Stimulated activated CD4-positive, alpha-beta T cell treated with anti-CD3 and anti-CD28 coated beads, Interleukin-2, amount 100 ng/mL, for 48 hours (primary cell): Measurements from ENCODE around the gene YPEL4.
A peak's percentile ranks its signal among the peaks of the same experiment; 100 is the strongest.

Source experiments
- DNase-seq, 2 donors: peaks; one replicate each; pipeline ENCODE4 v3.0.0-alpha.2; 2020

The YPEL4 gene

DNA sequence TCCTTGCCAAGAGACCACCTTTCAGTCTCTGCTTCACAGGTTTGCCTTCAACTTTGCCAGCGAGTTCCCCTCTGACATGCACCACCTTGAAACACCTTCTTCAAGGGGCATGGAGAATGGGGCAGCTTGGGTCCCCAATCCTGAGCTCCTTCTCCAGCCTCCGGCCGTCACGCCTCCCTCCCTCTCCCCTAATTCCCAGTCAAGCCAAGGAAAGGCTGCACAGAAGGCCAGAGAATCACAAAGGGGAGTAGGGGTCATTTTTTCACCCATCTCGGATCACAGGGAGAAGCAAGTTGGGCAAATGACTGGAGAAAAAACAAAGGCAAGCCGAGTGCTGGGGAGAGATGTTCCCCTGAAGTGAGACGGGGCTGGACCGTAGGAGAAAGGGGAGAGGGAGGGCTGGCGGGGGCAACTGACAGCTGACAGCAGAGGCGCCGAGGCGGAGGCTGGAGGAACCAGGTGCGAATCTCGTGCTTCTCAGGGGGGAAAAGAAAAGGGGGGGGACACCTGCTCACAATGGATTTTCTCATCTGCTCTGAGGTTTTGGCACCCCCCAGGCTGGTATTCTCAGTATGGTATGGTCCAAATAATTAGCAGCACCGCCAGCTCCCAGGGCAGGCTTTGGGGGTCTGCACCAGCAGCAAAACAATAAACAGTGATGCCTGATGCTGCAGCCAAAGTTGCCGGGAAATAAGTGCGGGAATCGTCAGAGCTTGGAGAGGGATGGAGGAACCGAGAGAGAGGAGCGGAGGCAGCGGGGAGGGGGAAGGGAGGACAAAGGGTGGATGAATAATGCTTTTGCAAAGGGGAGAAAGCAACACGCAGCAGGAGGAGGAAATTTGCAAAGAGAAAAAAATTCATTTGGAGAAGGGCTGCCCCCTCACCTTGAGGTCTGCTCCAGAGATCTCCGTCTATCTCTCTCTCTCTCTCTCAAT lies 644 bp downstream of the YPEL4 start:
- DNase-seq = no peak

DNA sequence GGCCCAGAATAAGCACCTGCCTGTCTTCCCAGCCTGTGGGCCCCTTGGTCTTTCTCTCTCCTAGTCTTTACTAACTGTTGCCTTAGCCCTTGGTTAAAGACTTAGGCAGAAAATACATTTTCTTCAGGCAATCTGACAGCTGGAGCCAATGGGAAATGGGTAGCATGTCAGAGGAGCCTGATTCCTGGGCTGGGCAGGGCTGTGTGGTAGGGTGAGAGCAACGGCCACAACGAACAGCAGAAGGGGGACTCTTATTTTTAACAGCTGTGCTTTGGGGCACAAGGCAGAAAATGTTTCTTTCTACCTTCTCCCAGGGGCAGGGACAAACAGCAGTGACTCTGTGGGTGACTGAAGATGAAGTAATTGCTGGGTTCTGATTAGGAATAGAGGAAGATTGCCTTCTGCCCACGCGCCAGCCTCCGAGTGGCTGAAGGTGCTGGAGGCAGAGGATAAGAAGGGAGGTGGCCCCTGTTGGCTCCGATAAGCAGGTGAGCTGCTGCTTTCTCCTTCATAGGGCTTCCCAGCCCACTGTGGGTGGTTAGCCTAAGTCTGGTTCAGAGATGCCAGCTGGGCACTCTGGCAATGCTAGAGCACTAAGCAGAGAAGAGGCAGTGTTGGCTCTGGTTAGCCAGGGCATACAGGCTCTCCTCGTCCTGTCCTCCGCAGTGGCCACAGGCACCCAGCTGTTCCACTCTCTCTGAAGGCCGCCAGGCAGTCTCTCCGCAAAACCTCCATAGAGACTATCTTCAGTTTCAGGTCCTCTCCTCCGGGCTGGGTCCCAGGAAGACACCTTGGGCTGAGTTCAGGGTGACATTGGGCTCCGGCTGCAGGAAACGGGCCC lies 1.5 kb downstream of the YPEL4 start:
- no peak for DNase-seq

DNA sequence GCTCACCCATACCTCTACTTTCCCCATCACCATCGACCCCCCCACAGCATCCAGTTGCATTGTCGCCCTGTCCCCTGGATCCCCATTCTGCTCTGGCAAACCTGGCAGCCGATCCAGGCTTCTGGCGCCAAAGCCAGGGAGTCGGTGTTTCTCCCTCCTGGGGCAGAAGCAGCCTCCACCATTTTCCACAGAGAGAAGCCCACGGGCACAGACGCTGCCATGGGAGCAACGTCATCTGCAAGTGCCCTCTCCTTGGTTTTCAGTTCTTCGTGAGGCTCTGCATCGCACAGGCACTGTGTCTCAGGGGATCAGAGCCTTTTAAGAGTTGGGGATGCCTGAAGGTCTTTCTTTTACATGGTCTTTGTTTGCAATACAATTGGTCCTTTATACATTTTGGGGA lies 2.3 kb downstream of the YPEL4 start:
- DNase-seq = no peak

DNA sequence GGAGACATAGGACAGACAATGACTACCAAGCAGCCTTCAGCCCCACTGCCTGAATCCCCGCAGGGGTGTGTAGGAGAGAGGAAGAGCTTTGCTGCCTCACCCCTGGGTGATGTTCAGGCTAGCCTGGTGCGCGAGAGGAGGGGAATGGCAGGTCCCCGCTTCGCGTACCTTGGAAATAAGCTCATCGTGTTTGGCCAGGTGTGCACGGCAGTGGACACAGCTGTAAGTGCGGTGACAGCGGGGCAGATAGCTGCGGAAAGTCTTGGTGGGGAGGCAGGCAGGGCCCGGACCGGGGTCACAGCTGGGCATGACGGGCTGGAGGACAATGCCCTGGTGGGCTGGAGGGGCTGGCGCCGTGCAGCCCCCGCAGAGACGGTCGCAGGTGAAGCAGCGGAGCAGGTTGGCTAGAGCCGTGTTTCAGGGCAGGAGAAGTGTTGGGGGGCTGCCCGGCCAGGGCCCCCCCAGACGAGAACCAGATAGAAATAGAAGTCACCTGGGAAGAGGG lies 2.9 kb downstream of the YPEL4 start:
- no peak for DNase-seq

DNA sequence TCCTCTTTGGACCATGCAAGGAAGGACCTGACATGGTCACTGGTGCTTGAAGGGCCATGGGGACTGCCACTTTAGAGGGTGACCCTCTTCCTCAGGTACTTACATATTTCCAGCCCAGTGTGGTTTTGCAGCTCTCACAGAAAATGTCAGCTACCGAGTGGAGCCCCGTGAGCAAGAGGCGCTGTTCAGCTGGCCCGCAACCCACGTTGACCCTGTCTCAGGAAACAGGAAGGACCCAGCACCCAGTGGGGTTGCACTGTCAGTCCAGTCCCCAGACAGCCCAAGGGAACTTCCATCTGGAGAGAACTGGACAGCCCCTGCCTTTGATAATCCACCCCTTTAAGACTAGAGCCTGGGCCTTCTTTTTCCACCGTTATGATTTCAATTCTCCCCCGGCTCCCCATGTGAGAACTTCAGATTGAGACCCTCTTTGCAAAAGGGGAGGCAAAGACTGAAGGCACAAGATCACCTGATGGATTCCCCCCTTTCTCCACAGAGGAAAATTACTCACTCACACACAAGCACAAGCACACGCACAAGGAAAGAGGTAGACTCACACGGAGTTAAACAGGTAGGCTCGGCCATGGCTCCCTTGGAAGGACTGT lies 3.4 kb downstream of the YPEL4 start:
- DNase-seq = no peak

- no peak for DNase-seq
Measured at GRCh38 chr11:57645689-57646085, 4.0 kb downstream of the YPEL4 start.

GRCh38 chr11:57644748-57645688 lies 4.7 kb downstream of the YPEL4 start:
- DNase-seq = peak; percentile 89 to 91

- no peak for DNase-seq
Measured at GRCh38 chr11:57643802-57644201, 5.9 kb downstream of the YPEL4 start.

- DNase-seq = no peak
Measured at GRCh38 chr11:57641011-57641807, 8.5 kb downstream of the YPEL4 start.

DNA sequence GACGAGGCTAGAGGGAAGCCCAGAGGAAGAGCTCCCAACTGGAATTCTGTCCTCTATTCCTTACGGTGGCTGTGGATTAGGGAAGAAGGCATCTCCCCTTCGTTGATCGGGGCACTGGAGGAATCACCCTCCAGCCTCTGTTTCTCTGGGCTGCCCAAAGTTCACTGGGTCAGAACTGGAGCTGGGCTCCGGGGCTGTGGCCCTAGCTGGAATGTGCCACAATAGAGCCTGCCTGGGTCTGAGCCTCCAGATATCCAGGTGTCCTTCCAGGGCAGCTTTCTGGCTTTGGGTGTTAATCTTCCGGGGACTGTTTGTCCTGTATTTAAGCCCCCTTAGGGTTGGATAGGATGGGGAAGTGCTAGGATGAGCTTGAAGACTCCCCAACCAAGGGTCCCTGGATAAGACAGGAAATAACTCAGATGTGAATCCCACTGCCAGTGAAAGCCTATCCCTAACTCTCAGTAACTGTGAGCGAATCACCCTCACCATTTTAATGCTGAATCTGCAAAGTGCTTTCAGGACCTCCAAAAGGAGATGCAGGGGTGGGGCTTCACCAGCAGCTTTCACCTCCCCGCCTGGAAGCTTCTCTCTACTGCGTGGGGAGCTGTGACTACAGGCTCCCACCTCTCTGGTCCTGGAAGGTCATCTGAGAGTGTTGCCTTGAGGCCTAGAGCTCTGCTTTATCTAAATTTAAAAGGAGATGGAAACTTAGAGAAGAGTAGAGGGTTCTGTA lies 9.5 kb downstream of the YPEL4 start:
- no peak for DNase-seq

- no peak for DNase-seq
Measured at GRCh38 chr11:57639321-57640067, 10.2 kb downstream of the YPEL4 start.

- no peak for DNase-seq
Measured at GRCh38 chr11:57638811-57639320, 10.8 kb downstream of the YPEL4 start.

GRCh38 chr11:57638005-57638781 lies 11.5 kb downstream of the YPEL4 start:
- DNase-seq = no peak

DNA sequence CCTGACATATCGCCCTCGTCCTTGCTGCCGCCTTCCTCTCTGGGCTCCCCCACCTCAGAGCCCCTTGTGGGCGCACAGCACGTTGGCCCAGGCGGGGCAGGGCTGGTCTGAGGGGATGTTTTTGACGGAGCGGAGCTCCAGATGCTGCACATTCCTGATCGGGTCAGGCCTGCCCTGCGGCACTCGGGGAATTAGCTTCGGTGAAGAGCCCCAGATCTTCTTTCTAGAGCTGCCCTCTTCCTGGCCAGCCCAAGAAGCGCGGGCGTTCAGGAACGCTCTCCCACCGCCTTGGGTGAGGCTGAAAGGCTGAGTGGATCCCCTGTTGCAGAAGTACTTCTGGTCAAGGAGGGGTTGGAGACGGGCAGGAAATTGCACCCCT lies 12.1 kb downstream of the YPEL4 start:
- no peak for DNase-seq

DNA sequence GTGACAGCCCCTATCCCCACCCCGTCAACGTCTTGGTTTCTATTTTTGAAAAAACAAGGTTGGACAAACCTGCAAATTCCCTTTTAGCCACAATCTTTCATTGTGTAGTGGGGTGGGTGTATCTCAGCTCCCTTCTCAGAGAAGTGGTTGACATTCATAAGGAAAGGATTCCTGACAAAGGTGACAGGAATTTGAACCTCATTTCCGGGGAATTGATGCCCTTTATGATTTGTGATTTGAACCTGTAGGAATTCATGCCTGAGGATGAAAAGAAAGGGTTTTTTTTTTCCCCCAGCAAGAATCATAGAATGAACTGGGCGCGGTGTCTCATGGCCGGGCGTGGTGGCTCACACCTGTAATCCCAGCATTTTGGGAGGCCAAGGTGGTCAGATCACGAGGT lies 14.5 kb downstream of the YPEL4 start:
- no peak for DNase-seq

DNA sequence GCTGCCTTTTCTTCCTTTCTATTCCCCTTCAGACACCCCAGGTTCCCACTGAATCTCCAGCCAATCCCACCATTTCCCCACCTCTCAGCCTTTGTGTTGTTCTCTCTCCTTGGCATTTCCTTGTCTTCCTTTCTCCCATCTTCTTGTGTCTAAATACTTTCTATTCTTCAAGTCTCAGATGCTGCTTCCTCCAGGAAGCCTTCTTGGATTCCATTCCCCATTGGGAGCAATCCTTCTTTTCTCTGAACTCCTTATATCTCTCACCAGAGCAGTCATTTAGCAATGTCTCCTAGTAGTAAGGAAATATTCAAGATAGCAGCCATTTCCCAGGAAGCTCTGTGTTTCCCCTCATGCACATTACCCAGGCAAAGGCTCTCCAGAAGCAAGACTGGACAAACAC lies 15.4 kb downstream of the YPEL4 start:
- DNase-seq = no peak

DNA sequence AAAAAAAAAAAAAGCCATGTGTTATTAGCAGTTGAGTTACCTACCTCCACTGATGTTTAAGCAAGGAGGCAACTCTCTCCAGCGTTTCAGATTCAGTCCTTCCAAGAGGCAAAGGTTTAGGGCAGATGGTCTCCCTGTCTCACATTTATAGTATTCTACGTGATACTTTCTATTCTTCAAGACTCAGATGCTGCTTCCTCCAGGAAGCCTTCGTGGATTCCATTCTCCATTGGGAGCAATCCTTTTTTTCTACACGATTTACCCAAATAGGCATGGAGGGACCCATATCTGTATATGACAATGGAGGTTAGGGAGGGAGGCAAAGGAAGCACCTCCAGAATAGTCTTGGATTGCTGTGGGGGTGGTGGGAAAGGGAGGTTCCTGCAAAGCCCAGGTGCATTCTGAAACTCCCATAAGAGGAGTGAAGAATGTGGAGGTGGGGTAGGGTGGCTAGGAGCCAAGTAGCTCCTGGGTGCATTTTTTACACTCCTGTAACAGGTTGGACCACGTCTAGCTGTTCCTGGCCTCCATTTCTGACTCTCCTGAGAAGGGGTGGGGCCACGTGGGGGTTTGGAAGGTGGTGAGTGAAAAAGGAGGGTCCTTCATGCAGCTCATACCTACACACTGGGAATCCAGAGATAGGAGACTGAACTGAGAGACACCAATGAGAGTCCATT lies 16.2 kb downstream of the YPEL4 start:
- DNase-seq = no peak

DNA sequence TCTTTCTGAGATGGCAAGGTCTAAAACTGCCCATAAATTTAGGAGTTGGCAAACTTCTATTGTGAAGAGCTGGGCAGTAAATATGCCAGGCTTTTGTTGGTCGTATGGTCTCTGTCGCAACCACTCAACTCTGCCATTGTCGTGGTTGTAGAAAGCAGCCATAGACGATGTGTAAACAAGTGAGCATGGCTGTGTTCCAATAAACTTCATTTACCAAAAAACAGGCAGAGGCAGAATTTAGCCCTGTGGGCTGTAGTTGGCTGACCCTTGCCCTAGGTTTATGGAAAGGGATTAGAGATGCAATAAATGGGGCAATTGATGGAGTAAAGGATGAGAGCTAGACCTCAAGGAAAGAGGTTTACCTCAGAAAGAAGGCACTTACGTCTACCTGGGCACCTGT lies 17.6 kb downstream of the YPEL4 start:
- no peak for DNase-seq
